ENCODE data around the gene ETNK2.
"Not testable (repeated sequence)": the region's sequence is repeated elsewhere in the genome, so short reads cannot be mapped to it uniquely, and the experiment has no call there.

The ETNK2 gene

GRCh38 chr1:204125759-204126351, 26.0 kb downstream of the ETNK2 start:
- no peak for DNase-seq

GRCh38 chr1:204124639-204125038, 27.2 kb downstream of the ETNK2 start:
- no peak for DNase-seq

- no peak for DNase-seq
Measured at GRCh38 chr1:204123376-204123775, 28.5 kb downstream of the ETNK2 start.

GRCh38 chr1:204121840-204122555, 29.8 kb downstream of the ETNK2 start:
- DNase-seq, result no peak

- no peak for DNase-seq
Measured at GRCh38 chr1:204116539-204116938, 35.3 kb downstream of the ETNK2 start.

- DNase-seq, result no peak
Measured at GRCh38 chr1:204115116-204115515, 36.7 kb downstream of the ETNK2 start.

GRCh38 chr1:204114606-204115005, 37.2 kb downstream of the ETNK2 start:
- no peak for DNase-seq

DNA sequence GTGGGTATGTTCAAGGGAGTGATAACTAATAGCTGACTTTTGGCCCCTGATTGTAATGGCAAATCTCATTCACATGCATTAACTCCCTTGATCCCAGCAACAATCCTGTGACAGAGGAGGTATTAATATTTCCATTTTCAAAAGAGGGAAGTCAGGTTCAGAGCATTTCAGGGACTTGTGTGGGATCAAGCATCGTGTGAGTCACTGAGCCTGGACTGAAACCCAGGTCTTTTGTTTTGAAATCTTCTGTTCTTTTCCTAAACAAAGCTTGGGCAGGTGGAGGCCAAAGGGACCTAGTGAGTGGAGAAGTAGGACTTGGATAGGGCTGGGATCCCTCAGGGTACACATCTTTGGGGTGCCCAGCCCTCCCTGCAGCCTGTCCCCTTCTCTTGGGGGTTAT, 37.9 kb downstream of the ETNK2 start:
- no peak for DNase-seq

- no peak for DNase-seq
Measured at GRCh38 chr1:204112876-204113730, 38.7 kb downstream of the ETNK2 start.

DNA sequence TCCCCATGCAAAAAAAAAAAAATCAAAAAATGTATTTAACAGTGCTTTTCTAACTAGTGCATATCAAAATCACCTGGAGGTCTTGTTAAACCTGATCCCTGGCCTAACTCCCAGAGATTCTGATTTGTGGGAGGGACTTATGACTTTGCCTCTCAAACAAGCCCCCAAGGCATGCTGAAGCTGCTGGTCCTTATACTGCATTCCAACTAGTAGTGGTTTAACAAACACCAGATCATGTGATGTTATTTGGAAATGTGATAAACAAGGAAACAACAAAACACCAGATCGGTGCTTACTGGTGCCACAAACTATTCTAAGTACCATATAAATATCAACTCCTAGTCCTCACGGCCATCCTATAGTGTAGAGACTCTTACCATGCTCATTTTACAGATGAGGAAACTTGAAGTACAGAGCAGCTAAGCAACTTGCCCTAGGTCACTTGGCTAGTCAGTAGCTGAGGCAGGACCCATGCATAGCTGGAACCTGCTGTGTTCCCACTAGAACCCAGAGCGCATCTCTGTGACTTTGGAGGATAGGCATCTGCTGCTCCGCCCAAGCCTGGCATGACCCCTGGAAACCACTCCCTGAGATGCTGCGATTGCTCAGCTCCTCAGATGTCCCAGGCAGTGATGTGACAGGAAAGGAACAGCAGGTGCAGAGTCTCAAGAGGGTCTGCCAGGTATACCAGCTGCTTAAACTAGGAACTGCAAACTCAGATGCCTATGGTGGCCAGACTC, 40.8 kb downstream of the ETNK2 start:
- no peak for DNase-seq

GRCh38 chr1:204108312-204109141, 43.3 kb downstream of the ETNK2 start:
- DNase-seq, result no peak

DNA sequence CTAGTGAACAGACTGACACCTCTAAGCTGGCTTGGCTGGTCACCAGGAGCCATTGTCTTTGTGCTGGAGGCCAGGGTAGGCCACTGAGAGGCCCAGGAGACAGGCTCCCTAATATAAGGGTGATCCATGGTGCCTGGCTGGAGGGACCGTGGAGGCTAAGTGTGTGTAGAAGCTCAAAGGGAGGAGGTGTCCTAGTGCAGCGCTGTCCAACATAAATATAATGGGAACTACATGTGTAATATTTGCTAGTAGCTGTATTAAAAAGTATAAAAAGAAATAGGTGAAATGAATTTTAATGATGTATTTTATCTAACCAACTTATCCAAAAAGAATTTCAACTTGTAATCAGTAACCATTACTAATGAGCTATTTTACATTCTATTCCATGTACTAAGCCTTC, 44.0 kb downstream of the ETNK2 start:
- DNase-seq, result no peak

GRCh38 chr1:204106825-204107224, 45.0 kb downstream of the ETNK2 start:
- DNase-seq, result no peak

DNA sequence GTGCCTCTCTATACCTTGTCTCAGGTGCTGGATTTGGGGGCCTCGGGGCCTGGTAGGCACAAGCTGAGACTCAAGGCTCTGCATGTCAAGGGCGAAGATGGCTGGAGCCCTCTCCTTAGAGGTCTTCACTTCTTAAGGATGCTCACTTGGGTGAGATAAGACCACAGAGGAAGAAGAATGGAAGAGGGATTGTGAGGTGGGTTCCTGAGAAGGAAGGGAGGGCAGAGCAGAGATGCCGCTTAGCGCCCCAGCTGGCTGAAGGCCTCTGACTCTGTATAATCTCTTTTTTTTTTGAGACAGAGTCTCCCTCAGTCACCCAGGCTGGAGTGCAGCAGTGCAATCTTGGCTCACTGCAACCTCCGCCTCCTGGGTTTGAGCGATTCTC, 46.7 kb downstream of the ETNK2 start:
- DNase-seq, result no peak

DNA sequence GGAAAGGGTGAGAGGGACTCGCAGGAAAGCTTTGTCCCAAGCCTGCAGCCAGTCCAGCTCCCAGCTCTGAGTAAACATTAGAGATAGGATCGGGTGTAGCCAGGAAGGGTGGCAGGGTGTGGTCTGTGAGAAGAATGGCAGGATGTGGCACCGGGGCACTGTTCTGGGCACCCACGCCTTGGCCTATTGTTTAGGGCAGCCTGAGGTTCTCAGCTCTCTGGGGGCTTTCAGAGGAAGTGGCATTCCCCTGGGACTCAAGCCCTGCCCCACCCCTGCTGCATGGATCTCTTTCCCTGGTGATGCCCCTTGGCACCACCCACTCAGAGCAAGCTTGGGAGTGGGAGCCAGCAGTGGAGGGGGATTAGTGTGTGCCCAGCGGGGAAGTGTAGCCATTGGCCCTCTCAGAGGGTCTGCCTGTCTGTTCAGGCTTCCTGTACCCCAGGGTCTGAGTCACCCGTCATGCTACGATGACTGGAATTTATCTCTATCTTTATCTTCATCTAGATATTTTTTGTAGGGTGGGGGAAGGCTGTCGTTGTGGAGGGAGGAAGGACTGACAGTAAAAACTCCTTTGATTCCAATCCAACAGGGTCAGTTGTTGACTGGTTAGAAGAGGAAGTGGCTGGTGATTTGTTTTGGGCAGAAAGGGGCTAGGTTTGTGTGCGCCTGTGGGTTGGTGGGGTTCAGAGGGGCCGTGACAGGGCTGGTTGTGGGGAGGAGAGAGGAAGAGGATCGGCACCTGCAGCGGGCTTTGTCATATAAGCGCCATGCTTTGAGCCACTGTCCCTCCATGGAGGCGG, 47.3 kb downstream of the ETNK2 start:
- DNase-seq, result peak; percentile 54

GRCh38 chr1:204103431-204103741, 48.5 kb downstream of the ETNK2 start:
- DNase-seq, result peak; percentile 22

DNA sequence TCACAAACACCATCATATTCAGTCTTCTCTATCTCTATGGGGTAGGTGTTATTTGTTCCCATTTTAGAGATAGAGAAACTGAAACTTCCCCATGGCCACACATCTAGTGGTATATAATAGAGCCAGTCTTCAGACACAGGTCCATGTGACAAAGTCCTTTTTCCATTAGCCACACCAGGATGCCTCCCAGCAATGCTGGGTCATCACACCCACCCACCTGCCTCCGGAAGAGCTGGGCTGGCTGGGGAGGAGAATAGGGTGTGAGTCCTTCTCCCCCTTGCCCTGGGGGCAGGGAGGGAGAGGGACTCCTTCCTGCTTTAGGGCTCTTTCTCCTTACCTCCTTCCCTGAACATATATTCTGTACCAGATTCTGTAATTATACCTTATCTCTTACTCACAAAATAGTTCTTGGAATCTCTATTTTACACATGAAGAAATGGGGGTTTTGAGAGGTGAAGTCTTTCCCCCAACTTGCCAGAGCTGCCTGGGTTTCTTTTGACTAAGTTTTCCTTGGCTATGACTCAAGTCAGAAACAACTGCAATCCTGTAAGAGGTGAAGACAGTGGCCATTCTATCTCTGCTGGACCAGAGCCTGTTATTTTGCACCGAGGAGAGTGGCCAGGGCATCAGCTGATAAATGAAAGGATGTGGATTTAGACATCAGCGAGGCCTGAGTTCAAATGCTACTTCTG, 49.0 kb downstream of the ETNK2 start:
- no peak for DNase-seq

DNA sequence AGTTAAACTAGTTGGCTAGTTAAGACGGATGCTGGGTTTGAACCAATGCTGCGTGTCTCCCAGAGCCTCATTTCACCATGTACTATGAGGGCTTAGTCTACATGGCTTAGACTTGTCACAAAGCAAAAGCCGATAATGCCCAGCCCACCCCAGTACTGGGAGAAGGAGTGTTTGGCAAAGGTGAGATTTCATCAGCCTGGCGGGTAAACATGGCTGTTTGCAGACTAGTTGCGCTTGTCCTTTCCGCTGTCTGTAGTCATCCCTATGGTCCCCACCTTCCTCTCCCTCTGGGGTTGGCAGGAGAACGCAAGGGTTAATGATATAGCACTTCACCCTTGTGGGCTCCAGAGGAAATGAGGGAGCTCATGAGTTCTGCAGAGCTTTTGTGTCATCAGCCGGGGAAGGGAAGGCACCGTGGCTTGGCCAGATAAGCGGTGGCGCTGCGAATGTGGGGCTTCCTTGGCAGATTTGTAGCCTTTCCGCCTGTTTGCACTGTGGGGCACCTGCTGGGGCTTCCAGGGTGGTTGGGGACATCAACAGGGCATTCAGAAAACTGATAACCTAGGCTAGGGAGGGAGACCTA, 49.7 kb downstream of the ETNK2 start:
- no peak for DNase-seq

DNA sequence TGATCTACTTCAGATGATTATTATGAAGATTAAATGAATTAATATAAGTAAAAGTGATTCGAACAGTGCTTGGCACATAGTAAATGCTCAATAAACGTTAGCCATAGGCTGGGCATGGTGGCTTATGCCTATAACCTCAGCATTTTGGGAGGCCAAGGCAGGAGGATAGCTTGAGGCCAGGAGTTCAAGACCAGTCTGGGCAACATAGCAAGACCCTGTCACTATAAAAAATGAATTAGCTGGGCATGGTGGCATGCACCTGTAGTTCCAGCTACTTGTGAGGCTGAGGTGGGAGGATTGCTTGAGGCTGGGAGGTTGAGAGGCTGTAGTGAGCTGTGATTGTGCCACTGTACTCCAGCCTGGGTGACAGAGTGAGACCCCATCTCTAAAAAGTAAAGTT, 52.1 kb downstream of the ETNK2 start:
- DNase-seq, result not testable (repeated sequence)

GRCh38 chr1:204098683-204099082, 53.2 kb downstream of the ETNK2 start:
- DNase-seq, result no peak
